AG10803 (cell line): Measurements from ENCODE around the gene PLD6.
"Not testable (repeated sequence)": the region's sequence is repeated elsewhere in the genome, so short reads cannot be mapped to it uniquely, and the experiment has no call there.

Source experiments
- DNase-seq: peaks from one replicate; pipeline ENCODE4 v3.0.0; 2010; ENCODE audit warnings: low read depth
- H3K4me3 ChIP-seq: 2 replicates; pipeline ENCODE4 v1.5.1; 2011; ENCODE audit warnings: mild to moderate bottlenecking, low read length, control low read depth
- CTCF ChIP-seq: conservative IDR thresholded peaks from 2 replicates; pipeline ENCODE4 v1.5.1; 2011; ENCODE audit warnings: mild to moderate bottlenecking, low read length, control low read depth, inconsistent platforms

PLD6 gene

GRCh38 chr17:17164156-17164555 lies 42.0 kb downstream of the PLD6 start:
- H3K4me3 ChIP-seq = no peak overlapping the region
- no peak for TF ChIP-seq CTCF
- DNase-seq = no peak

- DNase-seq = no peak
- TF ChIP-seq CTCF = no peak
- no peak overlapping the region for H3K4me3 ChIP-seq
These were observed 44.4 kb downstream of the PLD6 start for GRCh38 chr17:17161759-17162158.

- no peak for DNase-seq
- no peak for TF ChIP-seq CTCF
- H3K4me3 ChIP-seq = no peak overlapping the region
These were observed 45.0 kb downstream of the PLD6 start for GRCh38 chr17:17161121-17161520.

GRCh38 chr17:17159571-17159970 lies 46.6 kb downstream of the PLD6 start:
- H3K4me3 ChIP-seq = no peak overlapping the region
- no peak for TF ChIP-seq CTCF
- no peak for DNase-seq

GRCh38 chr17:17158506-17158905 lies 47.6 kb downstream of the PLD6 start:
- not testable (repeated sequence) for DNase-seq, H3K4me3 ChIP-seq

- TF ChIP-seq CTCF = no peak
- DNase-seq = no peak
- no peak overlapping the region for H3K4me3 ChIP-seq
These were observed 49.1 kb downstream of the PLD6 start for GRCh38 chr17:17157041-17157440.

GRCh38 chr17:17156511-17156910 lies 49.6 kb downstream of the PLD6 start:
- peak; percentile 23 for DNase-seq
- TF ChIP-seq CTCF = no peak
- H3K4me3 ChIP-seq = no peak overlapping the region

- H3K4me3 ChIP-seq = no peak overlapping the region
- TF ChIP-seq CTCF = no peak
- peak; percentile 75 for DNase-seq
These were observed 50.0 kb downstream of the PLD6 start for GRCh38 chr17:17156107-17156506.
